HG03442 (cell line): Measurements from ENCODE around the gene SYT5.
A peak's percentile ranks its signal among the peaks of the same experiment; 100 is the strongest.
"Not testable (repeated sequence)": the region's sequence is repeated elsewhere in the genome, so short reads cannot be mapped to it uniquely, and the experiment has no call there.

Experiments used
- ATAC-seq: cut with Tn5 transposase; IDR thresholded peaks from one replicate; pipeline ENCODE4 v1.9.1; 2021; ENCODE audit warnings: mild to moderate bottlenecking, moderate library complexity; ENCODE audit not compliant: unreplicated experiment

SYT5 gene

DNA sequence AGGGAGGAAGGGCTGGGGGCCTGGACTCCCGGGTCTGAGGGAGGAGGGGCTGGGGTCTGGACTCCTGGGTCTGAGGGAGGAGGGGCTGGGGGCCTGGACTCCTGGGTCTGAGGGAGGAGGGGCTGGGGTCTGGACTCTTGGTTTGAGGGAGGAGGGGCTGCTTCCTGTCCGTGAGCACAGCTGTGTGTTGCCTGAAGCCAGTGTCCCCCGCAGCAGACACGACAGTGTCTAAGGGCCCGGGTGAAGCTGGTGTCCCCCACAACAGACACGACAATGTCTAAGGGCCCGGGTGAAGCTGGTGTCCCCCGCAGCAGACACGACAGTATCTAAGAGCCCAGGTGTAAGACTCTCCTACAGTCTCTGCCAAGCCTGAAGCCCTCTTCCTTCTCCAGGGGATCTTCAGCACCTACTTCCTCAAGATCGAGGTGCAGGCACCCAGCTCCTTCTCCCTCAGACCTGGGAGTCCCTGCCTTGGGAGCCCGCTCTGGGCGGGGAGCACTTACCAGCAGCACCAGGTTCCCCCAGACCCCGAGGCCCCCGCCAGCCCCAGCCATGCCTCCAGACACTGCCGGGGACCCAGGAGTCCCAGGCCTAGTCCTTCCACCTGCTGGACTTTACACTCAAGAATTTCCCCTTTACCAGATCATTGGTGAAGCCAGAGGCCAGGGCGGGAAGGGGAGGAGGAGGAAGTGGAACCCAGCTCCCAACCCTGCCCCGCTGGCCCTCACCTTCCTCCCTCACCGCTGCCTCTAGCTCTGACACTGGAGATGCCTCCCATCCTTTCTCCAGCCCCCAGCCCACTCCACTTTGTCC, 29.0 kb upstream of the SYT5 start, which contains the start of gene PTPRH:
PTPRH (minus strand) TSS at position 622 of the 813 bp plus-strand sequence; CDS start at position 554, 68 bp downstream.
- no peak for ATAC-seq

DNA sequence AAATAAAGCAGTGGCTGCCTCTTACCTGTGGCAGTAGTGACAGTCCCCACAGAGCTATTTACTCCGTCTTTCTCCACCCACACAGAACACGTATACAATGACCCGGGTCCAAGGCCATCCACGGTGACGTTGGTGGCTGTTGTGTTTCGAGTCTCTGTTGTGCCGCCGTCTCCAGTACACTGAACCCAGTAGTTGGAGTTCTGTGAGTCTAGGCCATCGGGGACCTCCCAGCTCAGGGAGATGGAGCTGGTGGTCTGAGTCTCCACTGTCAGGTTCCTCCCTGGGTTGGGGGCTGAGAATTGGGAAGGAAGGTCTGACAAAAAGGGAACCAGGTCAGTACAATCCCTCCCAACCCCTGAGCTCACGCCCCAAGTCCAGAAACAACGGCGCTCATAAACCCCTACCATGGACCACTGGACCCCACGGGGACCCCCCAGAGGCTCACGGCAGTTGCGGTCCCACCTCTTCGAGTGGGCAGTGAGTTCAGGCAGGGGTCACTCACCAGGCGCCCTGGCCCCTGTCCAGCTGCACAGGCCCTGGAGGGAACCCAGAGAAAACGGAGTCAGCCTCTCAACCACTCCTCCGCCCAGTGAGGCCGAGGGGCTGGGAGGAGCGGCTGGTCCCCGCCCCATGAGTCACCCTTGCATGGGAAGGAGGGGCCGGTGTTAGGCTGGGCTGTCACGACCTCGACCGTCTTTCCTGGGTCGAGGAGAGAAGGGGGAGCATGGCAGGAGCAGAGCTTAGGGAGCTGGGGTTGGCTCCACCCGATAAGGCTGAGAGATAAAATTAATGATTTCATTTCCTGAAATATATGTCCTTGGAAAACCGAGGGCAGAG, 26.8 kb upstream of the SYT5 start:
- no peak for ATAC-seq

DNA sequence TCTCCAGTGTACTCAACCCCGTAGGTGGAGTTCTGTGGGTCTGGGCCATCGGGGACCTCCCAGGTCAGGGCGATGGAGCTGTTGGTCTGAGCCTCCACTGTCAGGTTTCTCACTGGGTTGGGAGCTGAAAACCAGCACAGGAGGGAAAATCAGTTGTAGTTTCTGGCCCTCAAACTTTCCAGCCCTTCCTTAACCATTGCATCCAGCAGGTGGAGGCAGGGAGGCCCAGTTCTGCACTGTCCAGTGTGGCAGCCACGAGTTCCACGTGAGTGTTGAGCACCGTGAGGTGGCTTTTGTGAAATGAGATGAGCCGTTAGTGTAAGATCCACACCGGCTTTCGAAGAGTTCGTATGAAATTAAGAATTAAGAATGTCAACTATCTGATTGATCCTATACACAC, 22.1 kb upstream of the SYT5 start:
- not testable (repeated sequence) for ATAC-seq

DNA sequence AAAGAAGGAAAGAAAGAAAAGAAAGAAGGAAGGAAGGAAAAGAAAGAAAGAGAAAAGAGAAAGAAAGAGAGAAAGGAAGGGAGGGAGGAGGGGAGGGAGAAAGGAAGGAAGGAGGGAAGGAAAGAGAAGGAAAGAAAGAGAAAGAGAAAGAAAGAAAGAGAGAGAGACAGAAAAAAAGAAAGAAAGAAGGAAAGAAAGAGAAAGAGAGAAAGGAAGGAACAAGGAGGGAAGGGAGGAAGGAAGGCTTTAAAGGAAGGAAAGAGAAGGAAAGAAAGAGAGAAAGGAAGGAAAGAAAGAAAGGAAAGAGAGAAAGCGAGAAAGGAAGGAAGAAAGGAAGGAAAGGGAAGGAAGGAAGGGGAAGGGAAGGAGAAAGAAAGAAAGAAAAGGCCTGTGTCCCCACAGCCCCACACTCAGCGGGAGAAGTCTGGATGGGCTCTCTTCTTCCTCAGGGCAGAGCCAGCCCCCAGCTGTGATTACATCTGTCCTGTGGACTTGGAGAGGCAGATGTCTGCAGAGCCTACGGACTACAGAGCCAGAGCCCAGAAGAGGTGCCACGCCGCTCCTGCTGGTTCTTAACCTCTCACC, 19.6 kb upstream of the SYT5 start:
- no peak for ATAC-seq

DNA sequence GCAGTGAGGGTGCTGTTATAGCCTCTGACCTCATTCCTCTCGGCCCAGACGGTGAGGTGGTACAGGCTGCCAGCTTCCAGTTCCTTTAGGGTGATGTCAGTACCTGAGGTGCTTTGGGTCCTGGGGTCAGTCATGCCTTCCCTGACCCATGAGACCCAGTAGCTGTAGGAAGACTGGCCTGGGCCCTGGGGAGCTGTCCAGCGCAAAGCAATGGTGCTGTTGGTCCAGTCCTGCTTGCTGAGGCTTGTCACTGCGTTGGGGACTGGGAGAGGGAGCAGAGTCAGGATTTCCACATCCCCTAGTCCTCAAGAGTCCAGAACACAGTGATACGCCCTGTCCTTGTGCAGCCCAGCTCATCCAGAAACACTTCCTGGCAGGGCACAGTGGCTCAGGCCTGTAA, 18.6 kb upstream of the SYT5 start:
- no peak for ATAC-seq

DNA sequence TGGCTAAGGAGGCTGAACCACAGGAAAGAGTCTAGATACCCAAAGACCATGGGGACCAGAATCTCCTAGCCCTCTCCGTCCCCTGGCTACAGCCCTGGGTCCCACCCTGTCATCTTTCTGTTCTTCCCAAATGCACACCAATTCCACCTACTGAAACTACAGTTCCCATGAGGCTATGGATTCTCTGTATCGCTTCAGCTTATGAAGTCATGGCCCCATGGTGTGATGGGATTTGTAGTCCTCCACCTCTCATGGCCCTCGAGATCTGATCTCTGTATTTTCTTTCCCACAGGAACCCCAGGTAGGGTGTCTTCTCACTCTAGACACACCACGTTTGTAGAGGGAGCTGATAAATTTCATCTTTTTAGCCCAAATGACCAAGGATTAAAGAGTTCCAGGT, 17.4 kb upstream of the SYT5 start:
- no peak for ATAC-seq

DNA sequence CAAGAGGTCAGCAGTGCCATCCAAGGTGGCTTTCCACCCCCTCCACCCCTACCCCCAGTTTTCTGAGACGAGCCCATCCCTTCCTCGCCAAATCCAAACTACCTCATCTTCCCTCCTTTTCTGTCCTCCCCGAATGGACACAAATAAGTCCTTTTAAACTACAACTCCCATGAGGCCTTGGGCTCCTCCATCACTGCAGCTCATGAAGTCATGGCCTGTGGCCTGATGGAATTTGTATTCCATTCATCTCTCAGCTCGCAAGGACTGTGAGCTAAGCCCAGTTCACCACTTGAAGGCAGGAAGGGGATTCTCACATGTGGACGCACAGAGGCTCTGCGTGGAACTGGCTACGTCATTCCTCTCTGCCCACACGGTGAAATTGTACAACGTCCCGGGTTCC, 16.7 kb upstream of the SYT5 start:
- ATAC-seq: no peak

DNA sequence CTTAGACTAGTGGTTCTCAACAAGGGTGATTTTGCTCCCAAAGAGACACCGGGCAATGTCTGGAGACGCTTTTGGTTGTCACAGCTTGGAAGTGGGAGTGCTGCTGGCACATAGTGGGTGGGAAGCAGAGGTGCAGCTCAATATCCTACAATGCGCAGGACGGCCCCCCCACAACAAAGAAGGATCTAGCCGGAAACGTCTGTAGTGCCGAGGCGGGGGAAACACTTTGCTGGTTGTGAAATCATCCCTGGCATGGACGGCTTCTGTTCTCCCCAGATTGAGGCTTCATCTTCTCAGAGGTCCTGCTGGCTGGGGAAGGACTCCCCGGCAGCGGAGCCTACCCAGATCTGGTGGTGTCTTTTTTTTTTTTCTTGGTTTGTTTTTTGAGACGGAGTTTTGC, 13.4 kb upstream of the SYT5 start:
- ATAC-seq: no peak

DNA sequence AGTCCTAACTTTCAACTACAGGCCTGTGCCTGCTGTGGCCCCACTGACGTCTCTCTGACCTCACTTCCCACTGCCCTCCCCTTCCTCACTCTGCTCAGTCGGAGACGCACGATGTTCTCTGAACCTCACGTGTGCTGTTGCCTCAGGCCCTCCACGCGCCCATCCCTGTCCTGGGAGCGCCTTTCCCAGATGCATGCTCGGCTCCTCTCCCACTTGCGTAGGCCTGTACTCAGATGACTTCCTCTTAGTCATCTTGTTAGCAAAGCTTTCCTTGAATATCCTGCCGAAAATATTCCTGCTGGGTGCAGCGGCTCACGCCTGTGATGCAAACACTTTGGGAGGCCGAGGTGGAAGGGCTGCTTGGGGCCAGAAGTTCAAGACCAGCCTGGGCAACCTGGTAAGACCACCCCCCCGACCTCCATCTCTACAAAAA, 9.3 kb upstream of the SYT5 start:
- no peak for ATAC-seq

DNA sequence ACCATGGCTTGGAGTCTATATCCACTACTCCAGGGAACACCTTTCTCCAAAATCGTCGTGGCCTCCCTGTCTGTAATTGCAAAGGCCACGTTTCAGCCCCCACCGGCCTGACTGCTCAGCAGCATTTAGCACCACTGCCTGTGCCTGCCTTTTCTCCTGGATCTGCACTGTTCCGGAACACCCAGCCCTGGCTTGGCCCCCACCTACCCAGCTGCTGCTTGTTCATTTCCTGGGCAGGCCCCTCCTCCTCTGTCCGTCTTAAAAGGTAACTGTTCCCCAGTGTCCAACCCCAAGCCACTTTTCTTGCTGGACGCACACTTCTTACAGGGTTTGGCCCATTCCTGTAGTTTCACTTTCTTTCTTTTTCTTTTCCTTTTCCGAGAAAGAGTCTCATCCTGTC, 8.5 kb upstream of the SYT5 start:
- ATAC-seq: no peak

DNA sequence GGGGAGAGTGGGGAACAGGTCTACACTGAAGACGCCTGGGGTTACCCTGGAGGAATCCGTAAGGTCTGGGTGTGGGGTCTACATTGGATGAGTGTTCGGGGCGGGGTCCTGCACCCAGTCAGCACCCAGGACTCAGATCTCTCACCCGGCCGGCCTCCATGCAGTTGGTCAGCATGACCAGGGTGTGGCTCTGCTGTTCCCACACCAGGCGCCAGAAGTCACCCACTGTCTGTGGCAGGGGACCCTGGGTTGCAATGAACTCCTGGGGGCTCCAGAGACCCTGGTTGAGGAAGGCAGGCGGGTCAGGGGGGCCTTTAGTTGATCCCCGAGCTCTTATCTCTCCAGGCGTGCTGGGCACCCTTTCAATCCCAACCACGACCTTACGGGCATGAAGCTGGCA, 6.0 kb upstream of the SYT5 start:
- no peak for ATAC-seq

DNA sequence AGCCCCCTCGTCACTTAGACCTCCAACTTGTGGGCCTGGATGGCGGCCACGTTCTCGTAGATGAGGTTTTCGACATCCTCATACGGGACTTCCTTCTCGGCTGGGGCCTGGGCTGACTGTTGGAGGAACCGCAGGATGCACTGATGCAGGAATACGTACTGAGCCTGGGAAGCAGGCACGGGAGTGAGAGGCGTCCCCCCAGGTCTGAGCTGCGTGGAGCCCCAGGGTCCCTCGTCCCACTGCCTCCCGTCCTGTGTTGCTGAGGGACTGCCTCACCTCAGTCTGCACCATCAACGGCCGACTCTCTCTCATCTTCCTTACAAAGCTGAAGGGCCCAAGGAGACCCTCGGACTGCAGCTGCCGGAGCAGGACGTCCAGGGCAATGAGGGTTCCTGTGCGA, 1.7 kb upstream of the SYT5 start:
- ATAC-seq: no peak

DNA sequence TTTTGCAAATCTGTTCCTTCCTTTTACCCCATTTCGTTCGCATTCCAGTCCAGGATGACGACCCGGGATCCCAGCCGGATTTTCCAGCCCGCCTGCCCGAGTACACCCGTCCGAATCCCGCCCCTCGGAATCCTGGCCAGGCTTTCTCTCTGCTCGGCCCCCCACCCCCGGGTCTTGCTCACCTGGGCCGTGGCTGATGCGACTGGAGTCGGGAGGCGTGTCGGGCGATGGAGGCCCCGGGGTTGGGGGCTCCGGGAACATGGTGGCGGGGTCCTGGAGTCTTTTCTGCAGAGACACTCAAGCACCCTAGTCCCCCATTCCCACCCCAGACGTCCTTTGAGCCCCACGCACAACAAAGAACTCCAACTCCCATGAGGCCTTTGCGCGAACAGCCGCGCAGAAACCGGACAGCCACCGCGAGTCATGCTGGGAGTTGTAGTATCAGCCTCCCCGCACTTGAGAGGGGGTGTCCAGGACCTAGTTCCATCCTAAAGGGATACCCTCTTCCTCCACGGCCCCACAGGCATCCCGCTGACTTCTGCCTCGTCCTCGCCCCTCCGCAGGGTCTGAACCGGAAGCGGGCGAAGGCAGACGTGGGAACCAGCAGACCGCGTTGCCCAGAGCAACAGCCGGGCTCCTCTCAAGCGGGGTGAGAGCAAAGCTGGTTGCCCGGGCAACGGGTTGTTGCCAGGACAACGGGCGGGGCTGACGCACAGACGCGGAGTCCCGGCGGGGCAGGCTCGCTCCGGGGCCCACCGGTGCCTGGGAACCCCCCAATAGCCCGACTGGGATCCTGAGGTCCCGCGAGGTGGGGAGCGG, 1.1 kb downstream of the SYT5 start:
- peak; percentile 79 for ATAC-seq

DNA sequence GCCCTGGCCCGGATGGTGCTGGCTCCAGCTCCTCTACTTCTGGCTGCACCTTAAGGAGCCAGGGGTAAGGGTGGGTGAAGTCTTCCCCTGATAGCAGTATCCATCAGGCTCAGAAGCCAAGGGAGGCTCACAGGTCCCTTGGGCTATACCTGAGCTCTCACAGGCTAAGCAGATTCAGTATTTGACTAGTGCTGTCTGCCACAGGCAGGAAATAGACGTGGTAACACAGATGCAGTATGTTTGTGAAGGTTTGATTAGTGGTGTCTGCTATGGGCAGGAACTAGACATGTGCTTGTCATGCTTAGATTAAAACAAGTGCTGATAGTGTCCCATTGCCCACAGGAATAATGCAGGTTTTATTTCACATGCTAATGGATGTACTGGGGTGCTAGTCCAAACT, 4.0 kb downstream of the SYT5 start:
- no peak for ATAC-seq

DNA sequence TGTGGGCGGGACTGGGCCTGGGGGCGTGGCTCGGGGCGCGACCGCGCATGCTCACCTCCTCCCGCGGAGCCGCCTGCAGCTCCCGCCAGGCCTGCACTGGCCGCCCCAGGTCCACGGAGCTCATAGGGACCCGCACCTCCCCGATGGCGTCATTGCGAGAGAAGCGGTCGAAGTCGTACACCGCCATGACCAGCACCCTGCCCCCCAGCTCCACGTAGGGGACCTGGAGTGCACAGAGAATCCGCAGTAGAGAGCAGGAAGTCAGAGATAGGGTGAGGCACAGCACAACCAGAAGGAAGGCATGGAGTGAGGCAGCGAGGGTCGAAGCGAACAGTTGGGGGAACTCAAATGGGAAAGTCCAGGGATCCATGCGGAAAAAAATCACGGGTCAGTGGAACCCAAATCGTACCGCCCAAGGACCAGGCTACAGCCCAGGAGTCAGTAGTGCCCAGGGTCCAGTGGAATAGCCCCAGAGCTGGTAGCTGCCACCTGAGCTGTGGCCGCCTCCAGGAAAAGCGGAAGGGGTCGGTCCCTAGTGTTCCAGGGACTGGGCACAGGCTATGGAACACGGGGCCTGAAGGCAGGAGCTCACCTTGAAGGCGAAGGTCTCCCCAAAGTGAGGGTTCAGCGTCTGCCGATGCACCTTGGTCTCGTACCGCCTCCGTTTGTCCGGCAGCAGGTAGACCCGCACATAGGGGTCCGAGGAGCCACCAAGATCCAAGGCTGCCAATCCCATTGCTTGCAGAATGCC, 4.8 kb downstream of the SYT5 start:
- ATAC-seq: no peak

DNA sequence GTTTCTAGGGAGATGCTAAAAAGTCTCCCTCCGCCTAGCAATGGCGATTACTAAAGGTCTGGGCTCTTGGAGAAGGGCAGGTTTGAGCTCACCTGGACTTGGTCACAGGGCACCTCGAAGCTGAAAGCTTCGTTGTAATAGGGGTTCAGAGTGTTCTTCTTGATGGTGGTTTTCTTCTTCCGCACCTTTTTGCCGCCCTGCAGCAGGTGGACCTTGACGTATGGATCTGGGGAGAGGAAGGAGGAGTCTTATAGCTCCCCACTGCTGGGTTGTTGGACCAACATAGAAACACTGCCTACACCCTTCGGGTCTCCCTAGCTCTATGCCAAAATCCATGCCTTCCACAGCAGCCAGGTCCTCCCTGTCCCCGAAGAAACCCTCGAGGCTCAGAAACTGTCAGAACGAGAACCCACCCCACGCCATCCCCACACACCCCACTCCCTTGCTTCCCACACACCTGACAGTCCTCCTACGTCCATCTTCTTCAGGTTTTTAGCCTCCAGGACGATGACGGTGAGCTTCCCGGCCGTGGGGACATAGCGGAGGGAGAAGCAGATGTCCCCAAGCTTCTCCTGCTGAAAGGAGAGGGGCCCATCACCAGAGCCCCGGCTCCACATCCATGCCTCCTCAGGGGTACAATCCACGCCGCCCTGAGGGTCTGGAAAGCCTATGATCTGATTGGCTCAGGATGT, 5.5 kb downstream of the SYT5 start:
- no peak for ATAC-seq

DNA sequence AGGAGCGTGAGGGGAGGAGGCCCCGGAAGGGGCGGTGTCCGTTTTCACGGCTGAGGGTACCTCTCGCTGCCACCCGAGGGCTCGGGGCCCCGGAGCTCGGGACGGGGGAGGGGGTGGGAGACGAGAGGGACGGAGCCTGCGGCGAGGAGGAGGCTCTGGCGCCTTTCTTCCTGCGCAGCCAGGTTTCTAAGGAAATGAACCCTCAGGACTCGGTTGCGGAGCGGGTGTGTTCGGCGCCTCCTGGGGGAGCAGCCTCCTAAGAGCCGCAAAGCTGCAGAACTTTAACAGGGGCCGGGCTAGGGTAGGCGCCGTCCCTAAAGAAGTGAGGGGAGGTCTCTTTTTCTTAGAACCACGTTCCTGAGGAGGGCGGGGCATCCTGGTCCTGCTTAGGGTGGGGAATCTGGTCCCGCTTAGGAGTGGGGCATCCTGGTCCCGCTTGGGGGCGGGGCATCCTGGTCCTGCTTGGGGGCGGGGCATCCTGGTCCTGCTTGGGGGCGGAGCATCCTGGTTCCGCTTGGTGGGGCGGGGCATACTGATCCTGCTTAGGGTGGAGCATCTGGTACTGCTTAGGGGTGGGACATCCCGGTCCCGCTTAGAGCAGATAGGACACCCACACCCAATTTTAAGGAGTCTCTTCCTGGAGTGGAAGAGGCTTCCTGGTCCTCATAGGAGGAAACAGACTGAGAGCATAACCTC, 6.2 kb downstream of the SYT5 start:
- no peak for ATAC-seq

DNA sequence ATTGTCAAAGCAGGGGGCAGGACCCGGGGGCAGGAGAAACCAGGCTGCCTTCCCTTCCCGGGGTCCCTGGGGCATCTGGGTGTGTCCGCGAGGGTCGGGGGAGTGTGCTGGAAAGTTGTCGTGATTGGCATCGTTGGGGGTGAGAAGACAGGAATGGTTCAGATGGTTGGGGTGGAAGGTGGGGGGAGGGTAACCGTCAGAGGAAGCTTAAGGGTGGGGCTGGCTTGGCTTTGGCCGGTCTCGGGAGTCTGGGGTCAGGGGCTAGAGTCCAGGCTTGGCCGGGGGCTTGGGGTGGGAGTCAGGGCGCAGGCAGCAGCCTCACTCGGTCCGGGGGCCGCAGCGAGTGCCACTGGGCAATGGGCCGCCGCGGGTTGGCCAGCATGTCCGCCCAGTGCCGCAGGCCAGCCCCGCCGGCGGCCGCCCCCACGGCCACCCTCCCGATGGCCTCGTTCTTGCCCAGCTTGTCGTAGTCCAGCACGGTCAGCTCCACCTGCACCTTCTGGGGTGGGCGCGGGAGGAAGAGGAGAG, 6.8 kb downstream of the SYT5 start:
- no peak for ATAC-seq

DNA sequence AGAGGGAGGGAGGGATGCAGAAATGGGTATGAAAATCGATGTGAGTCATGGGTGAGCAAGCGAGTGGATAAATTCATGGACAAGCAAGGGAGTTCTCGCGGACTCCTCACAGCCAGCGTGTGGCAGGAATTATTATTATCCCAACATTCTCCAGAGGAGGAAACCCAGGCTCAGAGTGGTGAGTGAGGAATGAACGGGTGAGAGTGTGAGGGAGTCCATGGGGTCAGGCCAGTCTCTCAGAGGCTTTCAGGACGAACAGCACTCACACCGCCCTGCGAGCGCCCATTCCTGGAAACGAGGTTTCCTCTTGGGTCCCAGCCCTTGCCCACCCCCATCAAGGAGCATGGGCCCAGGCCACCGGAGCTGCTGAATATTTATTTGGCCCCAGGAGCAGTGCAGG, 7.3 kb downstream of the SYT5 start:
- no peak for ATAC-seq
